ENCODE measurements around the gene OPA1. TPM values are rescaled to one million over a fixed set of nuclear protein-coding genes. Genes with fewer than 3 reads are reported as not detected.
A peak's percentile ranks its signal among the peaks of the same experiment; 100 is the strongest.

The OPA1 gene
- total and polyA plus RNA-seq, 2 of the 8 experiments (the other 6 are each of a cell fraction or from before 2014, with no cell fraction given), result 20.3 to 109 TPM

DNA sequence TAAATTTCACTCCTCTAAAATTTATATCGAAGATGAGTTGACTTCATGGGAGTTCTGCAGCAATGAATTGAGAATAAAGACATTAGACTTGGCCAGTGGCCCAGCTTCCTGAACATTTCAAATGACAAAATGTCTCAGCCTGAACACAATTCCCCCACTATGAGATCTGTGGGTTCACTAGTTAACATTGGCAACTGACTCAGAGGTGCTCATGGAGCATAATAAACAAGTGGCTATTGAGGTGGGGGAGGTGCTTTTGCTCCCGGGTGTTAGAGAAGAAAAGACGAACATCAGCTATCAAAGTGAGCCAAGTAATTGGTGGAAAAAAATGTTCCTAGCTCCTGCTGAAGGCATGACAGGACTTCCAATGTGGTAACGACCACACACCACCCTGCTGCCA lies 44.6 kb upstream of the OPA1 start:
- ChIA-PET CTCF (ENCODE audit: partially characterized antibody) (interaction anchor here (0.6 to 1.6 kb wide), 5 partner anchors 11 to 1729 kb away, joined by 3 to 6 read pairs (median 3); no protein-coding TSS in a partner anchor), POLR2A (ENCODE audit: partially characterized antibody) (no interaction called here)
- Histone ChIP-seq H3K9me3 (ENCODE audit: insufficient read depth in 2 of 2, low read depth in 1 of 2, low read length in 1 of 2) (peaks cover 0 to 5% of the 10 kb centered on the region in 2 experiments; a peak in 1 of 4 replicates), H4K5ac (ENCODE audit: insufficient read length, low read depth, low read length) (no peak overlapping the region), H3K56ac (replicated peaks; ENCODE audit: insufficient read length, low read depth, low read length) (no peak overlapping the region), H3K23ac (ENCODE audit: insufficient read length) (no peak overlapping the region), H2BK120ac (replicated peaks; ENCODE audit: low read depth, low read length) (no peak overlapping the region), H4K20me1 (replicated peaks in 1 of 2; ENCODE audit: control insufficient read depth in 1 of 2, insufficient read depth in 2 of 2, low read length in 2 of 2) (no peaks in the 10 kb centered on the region), H2AFZ (ENCODE audit: low read length) (peak overlapping the region; percentile 92), H3K79me1 (ENCODE audit: low read depth, low read length) (no peaks in the 10 kb centered on the region), H3K4me1 (replicated peaks in 1 of 4; ENCODE audit: control insufficient read depth in 3 of 4, insufficient read depth in 4 of 4, low read length in 3 of 4) (peaks cover 0 to 4% (median 0%) of the 10 kb centered on the region in 4 experiments; a peak in 1 of 7 replicates), H4K91ac (replicated peaks; ENCODE audit: insufficient read length, low read length) (no peak overlapping the region), H4K8ac (ENCODE audit: extremely low read depth, insufficient read depth, low read length) (no peak overlapping the region), H3K4me3 (ENCODE audit: extremely low read depth in 1 of 4, insufficient read depth in 2 of 4, low read depth in 3 of 4, low read length in 4 of 4) (no peak overlapping the region), H2BK15ac (ENCODE audit: low read length) (no peak overlapping the region), H3K79me2 (ENCODE audit: control insufficient read depth in 1 of 2, insufficient read depth in 2 of 2, low read length in 2 of 2) (no peaks in the 10 kb centered on the region), H3K18ac (ENCODE audit: extremely low read depth, low read length) (no peak overlapping the region), H2BK5ac (ENCODE audit: low read depth, low read length) (no peak overlapping the region), H3K14ac (ENCODE audit: insufficient read length) (no peak overlapping the region), H3K23me2 (ENCODE audit: low read depth, low read length) (no peaks in the 10 kb centered on the region), H2AK5ac (ENCODE audit: low read depth, low read length) (no peak overlapping the region), H3K9ac (replicated peaks in 1 of 4; ENCODE audit: extremely low read depth in 1 of 4, low read depth in 3 of 4, low read length in 3 of 4) (no peak overlapping the region), H3K4ac (replicated peaks; ENCODE audit: insufficient read length, low read depth, low read length) (no peak overlapping the region), H3K27ac (ENCODE audit: low read depth, low read length) (no peak overlapping the region), H2BK12ac (ENCODE audit: low read depth, low read length) (no peak overlapping the region; the same call in 1 of the 2 replicates), H2BK20ac (ENCODE audit: low read length) (no peak overlapping the region), H3K36me3 (ENCODE audit: control insufficient read depth in 2 of 4, insufficient read depth in 4 of 4, low read length in 3 of 4) (no peaks in the 10 kb centered on the region), H3K27me3 (replicated peaks in 1 of 4; ENCODE audit: control insufficient read depth in 3 of 4, extremely low read depth in 1 of 4, insufficient read depth in 3 of 4, low read length in 3 of 4) (no peaks in the 10 kb centered on the region), H3K4me2 (ENCODE audit: insufficient read depth in 1 of 2, low read depth in 2 of 2, low read length in 2 of 2) (no peak overlapping the region; a peak in 1 of 4 replicates)
- FAIRE-seq (peak; percentile 24), DNase-seq (ENCODE audit: low read depth in 1 of 2, low spot score in 2 of 2) (no peak)
- TF ChIP-seq EGR1 (IDR thresholded peaks at IDR 0.05; ENCODE audit: borderline replicate concordance, low read depth, low read length) (no peak), TAF1 (IDR thresholded peaks at IDR 0.05; ENCODE audit: low read depth, low read length) (no peak), HDAC6 (IDR thresholded peaks at IDR 0.05; ENCODE audit: low read depth, low read length) (no peak), CEBPB (IDR thresholded peaks at IDR 0.05; ENCODE audit: low read depth, low read length) (no peak), SUZ12 (IDR thresholded peaks at IDR 0.05; ENCODE audit: low read length) (no peak), CTBP2 (IDR thresholded peaks at IDR 0.05; ENCODE audit: borderline replicate concordance, insufficient read depth, insufficient read length, low read length) (no peak), SRF (IDR thresholded peaks at IDR 0.05; ENCODE audit: low read depth, low read length) (no peak), GABPA (IDR thresholded peaks at IDR 0.05; ENCODE audit: borderline replicate concordance, insufficient read depth, low read length) (no peak), EZH2 (IDR thresholded peaks at IDR 0.05; ENCODE audit: low read depth, low read length, severe bottlenecking) (no peak)
- TF ChIP-seq, protein P1, sequence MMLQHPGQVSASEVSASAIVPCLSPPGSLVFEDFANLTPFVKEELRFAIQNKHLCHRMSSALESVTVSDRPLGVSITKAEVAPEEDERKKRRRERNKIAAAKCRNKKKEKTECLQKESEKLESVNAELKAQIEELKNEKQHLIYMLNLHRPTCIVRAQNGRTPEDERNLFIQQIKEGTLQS (IDR thresholded peaks at IDR 0.05; ENCODE audit: insufficient read depth, low read depth, low read length), result no peak
- 69% methylated on average over 4 of the region's 4 CpGs; no CpG with 5 or more reads in 1 of the 2 experiments for WGBS, 2 experiments (ENCODE audit: extremely low coverage in 1 of 2, insufficient coverage in 1 of 2, insufficient read length in 1 of 2, insufficient replicate concordance in 2 of 2, low coverage in 1 of 2, low lambda C conversion rate in 2 of 2, missing lambda C conversion rate in 1 of 2)

All from H1 (cell line).